ENCODE data around the gene SPACA1.

Gene SPACA1

GRCh38 chr6:88048578-88048977 is 937 bp downstream of the SPACA1 start:
- no peak overlapping the region for H3K27ac Mint-ChIP-seq
- H3K9me3 Mint-ChIP-seq, result no peaks in the 10 kb centered on the region
- H3K4me1 Mint-ChIP-seq (ENCODE audit: low read depth), result no peaks in the 10 kb centered on the region
- H3K4me3 Mint-ChIP-seq, result no peak overlapping the region
- peaks cover 7% of the 10 kb centered on the region for H3K27me3 Mint-ChIP-seq (ENCODE audit: low read depth)
- DNase-seq (ENCODE audit: low spot score), result no peak
- H3K36me3 Mint-ChIP-seq (ENCODE audit: low read depth), result no peaks in the 10 kb centered on the region

GRCh38 chr6:88050140-88050818 is 2.6 kb downstream of the SPACA1 start:
- Mint-ChIP-seq H3K27me3 (ENCODE audit: low read depth) (peaks cover 7% of the 10 kb centered on the region), H3K4me1 (ENCODE audit: low read depth) (no peaks in the 10 kb centered on the region)

GRCh38 chr6:88059191-88059590 is 11.6 kb downstream of the SPACA1 start:
- H3K27me3 Mint-ChIP-seq (ENCODE audit: low read depth), result peaks cover 1% of the 10 kb centered on the region
- H3K4me3 Mint-ChIP-seq, result no peak overlapping the region
- no peaks in the 10 kb centered on the region for H3K9me3 Mint-ChIP-seq
- no peaks in the 10 kb centered on the region for H3K4me1 Mint-ChIP-seq (ENCODE audit: low read depth)
- no peak for DNase-seq (ENCODE audit: low spot score)
- no peak overlapping the region for H3K27ac Mint-ChIP-seq
- no peaks in the 10 kb centered on the region for H3K36me3 Mint-ChIP-seq (ENCODE audit: low read depth)

More at GRCh38 chr6:88050140-88050818, 2.6 kb downstream of the SPACA1 start:
- Mint-ChIP-seq H3K9me3 (no peaks in the 10 kb centered on the region), H3K36me3 (ENCODE audit: low read depth) (no peaks in the 10 kb centered on the region), H3K4me3 (no peak overlapping the region), H3K27ac (no peak overlapping the region)
- no peak for DNase-seq (ENCODE audit: low spot score)

- DNase-seq (ENCODE audit: low spot score), result no peak
- Mint-ChIP-seq H3K27me3 (ENCODE audit: low read depth) (peaks cover 2% of the 10 kb centered on the region), H3K4me3 (no peak overlapping the region), H3K27ac (no peak overlapping the region), H3K4me1 (ENCODE audit: low read depth) (no peaks in the 10 kb centered on the region), H3K36me3 (ENCODE audit: low read depth) (no peaks in the 10 kb centered on the region), H3K9me3 (no peaks in the 10 kb centered on the region)
Observed at GRCh38 chr6:88062376-88062775, 14.7 kb downstream of the SPACA1 start.

GRCh38 chr6:88072462-88072861 is 24.8 kb downstream of the SPACA1 start:
- Mint-ChIP-seq H3K36me3 (ENCODE audit: low read depth) (no peaks in the 10 kb centered on the region), H3K27me3 (ENCODE audit: low read depth) (peaks cover 2% of the 10 kb centered on the region), H3K9me3 (no peaks in the 10 kb centered on the region), H3K4me3 (no peak overlapping the region), H3K4me1 (ENCODE audit: low read depth) (no peaks in the 10 kb centered on the region), H3K27ac (no peak overlapping the region)
- no peak for DNase-seq (ENCODE audit: low spot score)

GRCh38 chr6:88074791-88075190 is 27.1 kb downstream of the SPACA1 start:
- DNase-seq (ENCODE audit: low spot score), result no peak
- no peaks in the 10 kb centered on the region for H3K4me1 Mint-ChIP-seq (ENCODE audit: low read depth)
- no peaks in the 10 kb centered on the region for H3K9me3 Mint-ChIP-seq
- H3K4me3 Mint-ChIP-seq, result no peak overlapping the region
- H3K27me3 Mint-ChIP-seq (ENCODE audit: low read depth), result peaks cover 2% of the 10 kb centered on the region
- no peak overlapping the region for H3K27ac Mint-ChIP-seq
- H3K36me3 Mint-ChIP-seq (ENCODE audit: low read depth), result no peaks in the 10 kb centered on the region

- Mint-ChIP-seq H3K4me1 (ENCODE audit: low read depth) (no peaks in the 10 kb centered on the region), H3K27ac (no peak overlapping the region), H3K27me3 (ENCODE audit: low read depth) (peaks cover 2% of the 10 kb centered on the region), H3K4me3 (no peak overlapping the region), H3K36me3 (ENCODE audit: low read depth) (no peaks in the 10 kb centered on the region), H3K9me3 (no peaks in the 10 kb centered on the region)
- DNase-seq (ENCODE audit: low spot score), result no peak
Observed at GRCh38 chr6:88077305-88077704, 29.7 kb downstream of the SPACA1 start.

- no peak overlapping the region for H3K27ac Mint-ChIP-seq
- no peaks in the 10 kb centered on the region for H3K36me3 Mint-ChIP-seq (ENCODE audit: low read depth)
- no peaks in the 10 kb centered on the region for H3K4me1 Mint-ChIP-seq (ENCODE audit: low read depth)
- no peak for DNase-seq (ENCODE audit: low spot score)
- H3K9me3 Mint-ChIP-seq, result no peaks in the 10 kb centered on the region
- no peaks in the 10 kb centered on the region for H3K27me3 Mint-ChIP-seq (ENCODE audit: low read depth)
- no peak overlapping the region for H3K4me3 Mint-ChIP-seq
Observed at GRCh38 chr6:88086792-88087191, 39.2 kb downstream of the SPACA1 start.

GRCh38 chr6:88089708-88090107 is 42.1 kb downstream of the SPACA1 start:
- no peak for DNase-seq (ENCODE audit: low spot score)
- no peak overlapping the region for H3K27ac Mint-ChIP-seq
- no peaks in the 10 kb centered on the region for H3K36me3 Mint-ChIP-seq (ENCODE audit: low read depth)
- H3K4me1 Mint-ChIP-seq (ENCODE audit: low read depth), result no peaks in the 10 kb centered on the region
- H3K4me3 Mint-ChIP-seq, result no peak overlapping the region
- H3K27me3 Mint-ChIP-seq (ENCODE audit: low read depth), result no peaks in the 10 kb centered on the region
- no peaks in the 10 kb centered on the region for H3K9me3 Mint-ChIP-seq

- no peak for DNase-seq (ENCODE audit: low spot score)
- no peaks in the 10 kb centered on the region for H3K9me3 Mint-ChIP-seq
- no peak overlapping the region for H3K4me3 Mint-ChIP-seq
- no peaks in the 10 kb centered on the region for H3K27me3 Mint-ChIP-seq (ENCODE audit: low read depth)
- H3K4me1 Mint-ChIP-seq (ENCODE audit: low read depth), result no peaks in the 10 kb centered on the region
- H3K27ac Mint-ChIP-seq, result no peak overlapping the region
- no peaks in the 10 kb centered on the region for H3K36me3 Mint-ChIP-seq (ENCODE audit: low read depth)
Observed at GRCh38 chr6:88105741-88106340, 58.2 kb downstream of the SPACA1 start.

GRCh38 chr6:88107241-88107640 is 59.6 kb downstream of the SPACA1 start:
- H3K36me3 Mint-ChIP-seq (ENCODE audit: low read depth), result no peaks in the 10 kb centered on the region
- H3K4me3 Mint-ChIP-seq, result no peak overlapping the region
- no peaks in the 10 kb centered on the region for H3K9me3 Mint-ChIP-seq
- H3K27me3 Mint-ChIP-seq (ENCODE audit: low read depth), result no peaks in the 10 kb centered on the region
- H3K27ac Mint-ChIP-seq, result no peak overlapping the region
- no peaks in the 10 kb centered on the region for H3K4me1 Mint-ChIP-seq (ENCODE audit: low read depth)
- no peak for DNase-seq (ENCODE audit: low spot score)

- Mint-ChIP-seq H3K4me1 (ENCODE audit: low read depth) (no peaks in the 10 kb centered on the region), H3K27ac (no peak overlapping the region), H3K4me3 (no peak overlapping the region), H3K36me3 (ENCODE audit: low read depth) (no peaks in the 10 kb centered on the region), H3K9me3 (no peaks in the 10 kb centered on the region), H3K27me3 (ENCODE audit: low read depth) (no peaks in the 10 kb centered on the region)
- DNase-seq (ENCODE audit: low spot score), result no peak
Observed at GRCh38 chr6:88111991-88112390, 64.3 kb downstream of the SPACA1 start.

GRCh38 chr6:88114838-88115237 is 67.2 kb downstream of the SPACA1 start:
- no peak overlapping the region for H3K27ac Mint-ChIP-seq

GRCh38 chr6:88115307-88115706 is 67.7 kb downstream of the SPACA1 start:
- Mint-ChIP-seq H3K27me3 (ENCODE audit: low read depth) (no peaks in the 10 kb centered on the region), H3K9me3 (no peaks in the 10 kb centered on the region), H3K36me3 (ENCODE audit: low read depth) (no peaks in the 10 kb centered on the region), H3K4me1 (ENCODE audit: low read depth) (no peaks in the 10 kb centered on the region), H3K4me3 (no peak overlapping the region), H3K27ac (no peak overlapping the region)
- DNase-seq (ENCODE audit: low spot score), result no peak

More at GRCh38 chr6:88114838-88115237, 67.2 kb downstream of the SPACA1 start:
- DNase-seq (ENCODE audit: low spot score), result no peak
- Mint-ChIP-seq H3K27me3 (ENCODE audit: low read depth) (no peaks in the 10 kb centered on the region), H3K4me1 (ENCODE audit: low read depth) (no peaks in the 10 kb centered on the region), H3K36me3 (ENCODE audit: low read depth) (no peaks in the 10 kb centered on the region), H3K4me3 (no peak overlapping the region), H3K9me3 (no peaks in the 10 kb centered on the region)

- no peak overlapping the region for H3K27ac Mint-ChIP-seq
Observed at GRCh38 chr6:88116276-88116675, 68.6 kb downstream of the SPACA1 start.

More at GRCh38 chr6:88116276-88116675, 68.6 kb downstream of the SPACA1 start:
- H3K4me3 Mint-ChIP-seq, result no peak overlapping the region
- DNase-seq (ENCODE audit: low spot score), result no peak
- no peaks in the 10 kb centered on the region for H3K36me3 Mint-ChIP-seq (ENCODE audit: low read depth)
- no peaks in the 10 kb centered on the region for H3K9me3 Mint-ChIP-seq
- H3K27me3 Mint-ChIP-seq (ENCODE audit: low read depth), result no peaks in the 10 kb centered on the region
- H3K4me1 Mint-ChIP-seq (ENCODE audit: low read depth), result no peaks in the 10 kb centered on the region
